ENCODE results near the gene HHAT.

HHAT gene

DNA sequence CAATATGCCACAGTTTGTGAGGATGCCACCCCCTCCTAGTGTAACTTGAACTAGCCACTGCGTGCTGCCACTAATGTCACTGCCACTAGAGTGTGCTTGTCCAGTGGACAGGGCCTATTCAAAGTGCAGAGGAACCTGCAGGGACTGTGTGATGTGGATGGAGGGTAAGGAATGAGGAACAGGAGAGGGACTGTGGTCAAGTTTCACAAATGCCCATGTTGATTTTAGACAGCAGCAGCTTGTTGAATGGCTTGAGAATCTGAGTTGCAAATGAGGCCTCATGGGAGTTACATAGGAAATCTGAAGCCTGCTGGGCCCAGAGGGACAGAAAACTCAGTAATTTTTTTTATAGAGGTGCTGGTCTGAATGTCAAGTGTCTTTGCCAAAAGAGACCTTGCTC, 112.3 kb downstream of the HHAT start:
- H3K4me3 Mint-ChIP-seq, result no peak overlapping the region
- H3K36me3 Mint-ChIP-seq (ENCODE audit: low read depth), result no peaks in the 10 kb centered on the region
- peaks cover 6% of the 10 kb centered on the region for H3K4me1 Mint-ChIP-seq
- H3K27me3 Mint-ChIP-seq (ENCODE audit: low read depth, poor library complexity), result no peaks in the 10 kb centered on the region
- TF ChIP-seq, protein P1, sequence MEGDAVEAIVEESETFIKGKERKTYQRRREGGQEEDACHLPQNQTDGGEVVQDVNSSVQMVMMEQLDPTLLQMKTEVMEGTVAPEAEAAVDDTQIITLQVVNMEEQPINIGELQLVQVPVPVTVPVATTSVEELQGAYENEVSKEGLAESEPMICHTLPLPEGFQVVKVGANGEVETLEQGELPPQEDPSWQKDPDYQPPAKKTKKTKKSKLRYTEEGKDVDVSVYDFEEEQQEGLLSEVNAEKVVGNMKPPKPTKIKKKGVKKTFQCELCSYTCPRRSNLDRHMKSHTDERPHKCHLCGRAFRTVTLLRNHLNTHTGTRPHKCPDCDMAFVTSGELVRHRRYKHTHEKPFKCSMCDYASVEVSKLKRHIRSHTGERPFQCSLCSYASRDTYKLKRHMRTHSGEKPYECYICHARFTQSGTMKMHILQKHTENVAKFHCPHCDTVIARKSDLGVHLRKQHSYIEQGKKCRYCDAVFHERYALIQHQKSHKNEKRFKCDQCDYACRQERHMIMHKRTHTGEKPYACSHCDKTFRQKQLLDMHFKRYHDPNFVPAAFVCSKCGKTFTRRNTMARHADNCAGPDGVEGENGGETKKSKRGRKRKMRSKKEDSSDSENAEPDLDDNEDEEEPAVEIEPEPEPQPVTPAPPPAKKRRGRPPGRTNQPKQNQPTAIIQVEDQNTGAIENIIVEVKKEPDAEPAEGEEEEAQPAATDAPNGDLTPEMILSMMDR (IDR thresholded peaks at IDR 0.05), result no peak
- peak overlapping the region; percentile 75 for H3K27ac Mint-ChIP-seq
- no peak for DNase-seq
- no peaks in the 10 kb centered on the region for H3K9me3 Mint-ChIP-seq

DNA sequence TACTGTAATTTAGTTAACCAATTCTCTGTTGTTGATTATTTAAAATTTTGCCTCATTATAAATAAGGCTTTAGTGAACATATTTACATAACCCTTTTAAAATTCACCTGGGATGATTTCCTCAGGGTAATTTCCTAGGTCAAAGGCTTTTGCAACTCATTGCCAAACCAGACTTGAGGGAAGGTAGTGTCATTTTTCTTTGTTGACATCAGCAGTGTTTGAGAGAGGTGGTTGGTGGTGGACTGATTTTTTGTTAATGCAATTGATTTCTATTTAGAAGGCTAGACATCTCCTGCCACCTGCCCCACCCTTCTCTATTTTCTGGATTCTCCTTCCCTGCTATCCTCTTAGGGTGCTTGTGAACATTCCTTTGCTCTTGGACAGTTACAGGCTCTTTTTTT, 116.8 kb downstream of the HHAT start:
- peaks cover 7% of the 10 kb centered on the region for H3K4me1 Mint-ChIP-seq
- H3K36me3 Mint-ChIP-seq (ENCODE audit: low read depth), result peaks cover 6% of the 10 kb centered on the region
- TF ChIP-seq, protein P1 (IDR thresholded peaks at IDR 0.05), result no peak
- H3K9me3 Mint-ChIP-seq, result no peaks in the 10 kb centered on the region
- H3K27me3 Mint-ChIP-seq (ENCODE audit: low read depth, poor library complexity), result peaks cover 2% of the 10 kb centered on the region
- no peak overlapping the region for H3K4me3 Mint-ChIP-seq
- no peak for DNase-seq
- H3K27ac Mint-ChIP-seq, result no peak overlapping the region

DNA sequence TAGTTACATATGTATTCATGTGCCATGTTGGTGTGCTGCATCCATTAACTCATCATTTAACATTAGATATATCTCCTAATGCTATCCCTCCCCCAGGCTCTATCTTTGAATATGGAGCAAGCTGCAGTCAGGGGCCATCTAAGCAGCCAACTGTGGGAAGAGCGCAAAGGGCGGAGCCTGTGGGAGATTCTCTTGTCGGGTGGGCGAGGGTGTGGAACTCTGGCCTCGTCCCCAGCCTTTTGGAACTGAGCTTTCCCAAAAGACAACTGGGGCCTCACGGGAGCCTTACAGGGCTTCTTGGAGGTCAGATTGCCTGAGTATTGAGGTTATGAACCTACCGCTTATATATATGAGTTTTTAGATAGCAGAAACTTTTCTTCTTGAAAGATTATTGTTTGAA, 117.2 kb downstream of the HHAT start:
- peaks cover 2% of the 10 kb centered on the region for H3K27me3 Mint-ChIP-seq (ENCODE audit: low read depth, poor library complexity)
- no peak for DNase-seq
- peaks cover 6% of the 10 kb centered on the region for H3K36me3 Mint-ChIP-seq (ENCODE audit: low read depth)
- no peak overlapping the region for H3K27ac Mint-ChIP-seq
- H3K4me1 Mint-ChIP-seq, result peaks cover 7% of the 10 kb centered on the region
- TF ChIP-seq, protein P1 (IDR thresholded peaks at IDR 0.05), result no peak
- H3K4me3 Mint-ChIP-seq, result no peak overlapping the region
- H3K9me3 Mint-ChIP-seq, result no peaks in the 10 kb centered on the region

DNA sequence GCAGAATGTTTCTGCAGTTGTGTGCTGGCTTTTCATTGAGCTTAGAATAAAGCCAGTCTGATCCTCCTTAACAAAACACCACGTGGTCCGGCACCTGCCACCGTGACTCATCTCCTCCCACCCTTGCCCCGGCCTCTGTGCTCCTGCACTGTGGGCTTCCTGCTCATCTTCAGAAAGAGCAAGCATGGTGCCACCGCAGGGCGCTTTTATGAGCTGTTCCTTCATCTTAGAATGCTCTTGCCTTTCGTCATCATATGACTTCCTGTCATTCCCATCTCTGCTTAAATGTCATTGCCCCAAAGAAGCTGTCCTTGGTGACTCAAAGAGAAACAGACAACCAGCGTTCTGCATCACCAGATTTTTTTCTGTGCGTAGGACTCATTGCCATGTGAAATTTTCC, 117.8 kb downstream of the HHAT start:
- H3K4me3 Mint-ChIP-seq, result no peak overlapping the region

DNA sequence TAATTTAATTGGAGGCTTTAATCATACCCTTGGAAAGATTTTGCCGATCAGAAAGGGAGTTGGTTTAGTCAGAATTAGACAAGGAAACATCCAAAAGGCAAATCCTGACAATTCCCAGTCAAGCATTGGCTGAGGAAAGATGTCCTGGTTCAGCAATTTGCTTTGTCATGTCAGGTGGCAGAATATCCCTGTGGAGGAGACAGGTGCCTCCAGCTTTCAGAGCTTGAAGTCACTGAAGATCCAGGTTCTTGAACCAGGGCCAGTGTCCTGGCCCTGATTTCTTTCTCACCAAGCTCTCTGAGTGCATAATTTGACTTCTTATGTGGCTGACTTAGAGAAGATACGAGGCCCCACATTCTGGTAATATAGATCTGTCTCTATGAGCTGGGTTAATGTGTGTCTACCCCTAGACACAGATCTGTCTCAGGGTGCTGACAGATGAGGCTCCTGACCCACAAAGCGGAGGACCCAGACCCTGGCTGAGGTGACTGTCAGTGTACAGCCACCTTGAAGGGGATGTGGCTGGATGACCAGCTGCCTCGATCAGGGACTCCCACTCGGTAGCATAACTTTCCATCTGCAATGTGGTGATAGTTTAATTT, 118.9 kb downstream of the HHAT start:
- H3K27me3 Mint-ChIP-seq (ENCODE audit: low read depth, poor library complexity), result peaks cover 2% of the 10 kb centered on the region
- H3K4me1 Mint-ChIP-seq, result peaks cover 7% of the 10 kb centered on the region
- TF ChIP-seq, protein P1 (IDR thresholded peaks at IDR 0.05), result no peak
- no peak overlapping the region for H3K4me3 Mint-ChIP-seq
- DNase-seq, result no peak
- H3K9me3 Mint-ChIP-seq, result no peaks in the 10 kb centered on the region
- H3K27ac Mint-ChIP-seq, result no peak overlapping the region
- peaks cover 6% of the 10 kb centered on the region for H3K36me3 Mint-ChIP-seq (ENCODE audit: low read depth)

More for the DNA sequence above, 117.8 kb downstream of the HHAT start:
- H3K27me3 Mint-ChIP-seq (ENCODE audit: low read depth, poor library complexity), result peaks cover 2% of the 10 kb centered on the region
- no peak for DNase-seq
- H3K9me3 Mint-ChIP-seq, result no peaks in the 10 kb centered on the region
- peaks cover 6% of the 10 kb centered on the region for H3K36me3 Mint-ChIP-seq (ENCODE audit: low read depth)
- peaks cover 7% of the 10 kb centered on the region for H3K4me1 Mint-ChIP-seq
- no peak overlapping the region for H3K27ac Mint-ChIP-seq
- TF ChIP-seq, protein P1 (IDR thresholded peaks at IDR 0.05), result no peak

DNA sequence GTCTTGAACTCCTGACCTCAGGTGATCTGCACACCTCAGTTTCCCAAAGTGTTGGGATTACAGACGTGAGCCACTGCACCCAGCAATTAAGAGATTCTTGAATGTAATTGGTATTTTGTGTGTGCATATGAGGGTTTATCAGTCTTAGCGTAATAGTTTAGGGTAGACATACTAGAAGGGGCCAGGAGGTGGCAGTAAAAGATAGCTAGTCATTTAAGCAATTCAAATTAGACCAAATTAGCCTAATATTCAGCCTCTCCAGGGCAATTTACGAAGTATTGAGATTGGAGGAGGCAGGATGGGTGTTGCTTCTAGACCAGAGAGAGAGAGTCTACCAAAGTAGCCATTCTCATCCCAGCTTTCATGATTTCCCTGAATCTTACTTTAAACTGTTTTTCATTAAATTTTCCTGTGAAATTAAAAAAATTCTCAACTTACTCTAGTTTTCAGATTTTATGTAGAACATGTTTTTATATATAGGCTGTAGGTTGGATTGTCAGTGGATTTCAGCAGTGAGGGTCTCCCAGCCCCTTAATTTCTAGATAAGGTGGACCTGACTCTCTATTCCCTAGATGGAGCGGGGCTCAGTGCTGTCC, 119.7 kb downstream of the HHAT start:
- Mint-ChIP-seq H3K4me3 (no peak overlapping the region), H3K27me3 (ENCODE audit: low read depth, poor library complexity) (peaks cover 2% of the 10 kb centered on the region), H3K4me1 (peaks cover 7% of the 10 kb centered on the region), H3K9me3 (no peaks in the 10 kb centered on the region), H3K36me3 (ENCODE audit: low read depth) (peaks cover 6% of the 10 kb centered on the region), H3K27ac (no peak overlapping the region)
- TF ChIP-seq, protein P1 (IDR thresholded peaks at IDR 0.05), result peak; percentile 54
- peak; percentile 13 for DNase-seq
